IMR-90 (cell line): ENCODE data around the gene RPS16. TPM values are rescaled to one million over a fixed set of nuclear protein-coding genes. Genes with fewer than 3 reads are reported as not detected.

Source experiments
- ATAC-seq: fragments of 200-7000 bp; cut with Tn5 transposase; 2 replicates; pipeline ENCODE4 v1.9.1; 2020; ENCODE audit warnings: low read depth, mild to moderate bottlenecking, moderate library complexity
- BruUV-seq: library from RNA; stranded (reverse); fragments of 400-500 nt; replicated peaks from 2 replicates; lab custom pipeline; 2021; lab: Mats Ljungman, UMichigan
- CTCF ChIA-PET: fragments of 300-600 bp; formaldehyde crosslinking; extraction: SDS; loops from one replicate; lab custom pipeline; 2021; ENCODE audit warnings: antibody characterized with exemption; lab: Yijun Ruan, JAX
- POLR2A ChIA-PET: fragments of 300-600 bp; sonication (Branson Sonifier 250); formaldehyde crosslinking; loops from one replicate; lab custom pipeline; 2022; ENCODE audit warnings: antibody characterized with exemption; ENCODE audit not compliant: unreplicated experiment; lab: Charles Lee
- DNase-seq: peaks from one replicate; pipeline ENCODE4 v3.0.0; 2013
- H2AFZ ChIP-seq: replicated peaks from 2 replicates; pipeline ENCODE3; 2013; ENCODE audit warnings: low read length, mild to moderate bottlenecking; ENCODE audit not compliant: poor library complexity
- H2AK5ac ChIP-seq: 2 replicates; pipeline ENCODE4 v1.6.1; 2013; ENCODE audit warnings: low read depth, low read length, inconsistent platforms
- H2AK9ac ChIP-seq: replicated peaks from 2 replicates; pipeline ENCODE3; 2013; ENCODE audit warnings: mild to moderate bottlenecking, low read depth, low read length, moderate library complexity; ENCODE audit not compliant: poor library complexity
- H2BK120ac ChIP-seq: 2 replicates; pipeline ENCODE4 v1.6.1; 2013; ENCODE audit warnings: low read depth, low read length, inconsistent platforms
- H2BK15ac ChIP-seq: 3 replicates; pipeline ENCODE4 v1.6.1; 2013; ENCODE audit warnings: low read depth, low read length, inconsistent platforms
- H2BK20ac ChIP-seq: 2 replicates; pipeline ENCODE4 v1.6.1; 2013; ENCODE audit warnings: low read depth, mild to moderate bottlenecking, inconsistent platforms, low read length, moderate library complexity
- H2BK5ac ChIP-seq: 2 replicates; pipeline ENCODE4 v1.6.1; 2013; ENCODE audit warnings: mild to moderate bottlenecking, low read depth, low read length, inconsistent platforms; ENCODE audit not compliant: poor library complexity, severe bottlenecking
- H3K14ac ChIP-seq: replicated peaks from 2 replicates; pipeline ENCODE4 v1.6.1; 2013; ENCODE audit warnings: low read depth, low read length, inconsistent platforms
- H3K18ac ChIP-seq: 2 replicates; pipeline ENCODE4 v1.6.1; 2013; ENCODE audit warnings: low read depth, low read length, control low read depth
- H3K23ac ChIP-seq: 2 replicates; pipeline ENCODE4 v1.6.1; 2013; ENCODE audit warnings: low read depth, low read length, inconsistent platforms
- H3K27ac ChIP-seq: 2 replicates; pipeline ENCODE4 v1.5.1; 2013; ENCODE audit warnings: mild to moderate bottlenecking, control low read depth, low read length; ENCODE audit not compliant: insufficient read depth
- H3K27me3 ChIP-seq: 2 replicates; pipeline ENCODE4 v1.6.1; 2013; ENCODE audit warnings: low read length; ENCODE audit not compliant: control insufficient read depth, insufficient read depth
- H3K36me3 ChIP-seq: 2 replicates; pipeline ENCODE4 v1.6.1; 2013; ENCODE audit warnings: low read length, mixed read lengths; ENCODE audit not compliant: control insufficient read depth, insufficient read depth
- H3K4ac ChIP-seq: 2 replicates; pipeline ENCODE4 v1.6.1; 2013; ENCODE audit warnings: low read depth, low read length, inconsistent platforms
- H3K4me1 ChIP-seq: 2 replicates; pipeline ENCODE4 v1.6.1; 2013; ENCODE audit warnings: low read length, mixed read lengths; ENCODE audit not compliant: control insufficient read depth, insufficient read depth
- H3K4me2 ChIP-seq: 2 replicates; pipeline ENCODE4 v1.6.1; 2013; ENCODE audit warnings: low read depth, mild to moderate bottlenecking, control low read depth, low read length, moderate library complexity
- H3K4me3 ChIP-seq: 2 replicates; pipeline ENCODE4 v1.5.1; 2013; ENCODE audit warnings: low read depth, mild to moderate bottlenecking, control low read depth, low read length, moderate library complexity; ENCODE audit not compliant: insufficient read depth
- H3K56ac ChIP-seq: 2 replicates; pipeline ENCODE4 v1.6.1; 2013; ENCODE audit warnings: low read length, inconsistent platforms; ENCODE audit not compliant: insufficient read depth; ENCODE audit errors: extremely low read depth
- H3K79me1 ChIP-seq, 2 experiments: 2 replicates each; pipeline ENCODE4 v1.6.1; 2013; ENCODE audit warnings: low read length in 2 of 2, inconsistent platforms in 1 of 2, low read depth in 1 of 2
- H3K9ac ChIP-seq: 2 replicates; pipeline ENCODE4 v1.6.1; 2013; ENCODE audit warnings: low read depth, low read length, control low read depth
- H3K9me1 ChIP-seq: 2 replicates; pipeline ENCODE4 v1.6.1; 2013; ENCODE audit warnings: low read length, inconsistent platforms; ENCODE audit not compliant: insufficient read depth
- H3K9me3 ChIP-seq: 2 replicates; pipeline ENCODE4 v1.6.1; 2013; ENCODE audit warnings: low read length; ENCODE audit not compliant: control insufficient read depth, insufficient read depth
- H4K20me1 ChIP-seq: 2 replicates; pipeline ENCODE4 v1.6.1; 2013; ENCODE audit warnings: low read length, inconsistent platforms; ENCODE audit not compliant: insufficient read depth
- H4K5ac ChIP-seq: 2 replicates; pipeline ENCODE4 v1.6.1; 2013; ENCODE audit warnings: mild to moderate bottlenecking, low read depth, low read length, control low read depth
- H4K8ac ChIP-seq, 2 experiments: 2 replicates each; pipeline ENCODE4 v1.6.1; 2013; ENCODE audit warnings: low read depth in 2 of 2, low read length in 2 of 2, control low read depth in 1 of 2, inconsistent platforms in 1 of 2
- H4K91ac ChIP-seq: 2 replicates; pipeline ENCODE4 v1.6.1; 2013; ENCODE audit warnings: low read depth, low read length, inconsistent platforms; ENCODE audit not compliant: insufficient read depth
- BHLHE40 ChIP-seq: fragments of 150-350 bp; IDR thresholded peaks from 2 replicates; pipeline ENCODE4 v1.6.1; 2016; ENCODE audit warnings: mild to moderate bottlenecking, low read depth, low read length
- CEBPB ChIP-seq: IDR thresholded peaks from 2 replicates; pipeline ENCODE4 v1.6.1; 2012; ENCODE audit warnings: low read depth, low read length, improper control_type of control experiment
- CHD1 ChIP-seq: IDR thresholded peaks from 2 replicates; pipeline ENCODE4 v1.6.1; 2012; ENCODE audit warnings: low read depth, low read length, improper control_type of control experiment
- CTCF ChIP-seq: conservative IDR thresholded peaks from 2 replicates; pipeline ENCODE4 v1.5.1; 2012; ENCODE audit warnings: mild to moderate bottlenecking, low read depth, low read length, improper control_type of control experiment
- ELK1 ChIP-seq: fragments of 150-350 bp; IDR thresholded peaks from 2 replicates; pipeline ENCODE4 v1.6.1; 2016; ENCODE audit warnings: low read depth, mild to moderate bottlenecking, low read length, moderate library complexity, borderline replicate concordance
- MAZ ChIP-seq: IDR thresholded peaks from 2 replicates; pipeline ENCODE4 v1.6.1; 2012; ENCODE audit warnings: low read depth, mild to moderate bottlenecking, low read length, improper control_type of control experiment, moderate library complexity, borderline replicate concordance
- POLR2A ChIP-seq: IDR thresholded peaks from 2 replicates; pipeline ENCODE4 v1.6.1; 2012; ENCODE audit warnings: mild to moderate bottlenecking, low read depth, low read length
- RCOR1 ChIP-seq: IDR thresholded peaks from 2 replicates; pipeline ENCODE4 v1.6.1; 2012; ENCODE audit warnings: mild to moderate bottlenecking, low read length, improper control_type of control experiment; ENCODE audit not compliant: insufficient replicate concordance
- SMC3 ChIP-seq: fragments of 150-350 bp; IDR thresholded peaks from 2 replicates; pipeline ENCODE4 v1.6.1; 2016; ENCODE audit warnings: low read depth, mild to moderate bottlenecking, antibody characterized with exemption, low read length, moderate library complexity
- USF2 ChIP-seq: fragments of 150-350 bp; IDR thresholded peaks from 2 replicates; pipeline ENCODE4 v1.6.1; 2017; ENCODE audit warnings: mild to moderate bottlenecking, antibody characterized with exemption, low read length, low read depth
- WGBS, 2 experiments: methylation state at CpG; one replicate each; pipeline versions ENCODE4 v1.1.5 to v1.1.7; 2013; ENCODE audit warnings: missing lambda C conversion rate in 2 of 2; ENCODE audit not compliant: insufficient read length in 1 of 2; ENCODE audit errors: extremely low coverage in 2 of 2; 5-methylcytosine and 5-hydroxymethylcytosine counted together
- dilution Hi-C: fragments of 300-500 bp; cut with HindIII; formaldehyde crosslinking; loops from one replicate; pipeline ENCODE4 v1.14.3; 2018; ENCODE audit warnings: low sequenced_read_pairs; ENCODE audit not compliant: unreplicated experiment
- in situ Hi-C: fragments of 300-500 bp; cut with MboI; formaldehyde crosslinking; loops from 3 replicates; pipeline ENCODE4 v1.14.3; 2019; ENCODE audit warnings: low sequenced_read_pairs, inconsistent platforms, mixed read lengths
- intact Hi-C: fragments of 100-400 bp; cut with micrococcal nuclease; formaldehyde crosslinking; loops from 2 replicates; pipeline ENCODE4 v1.10.0; 2022
- polyA plus RNA-seq, 3 experiments: library from polyadenylated mRNA; depleted of rRNA; stranded (reverse); fragments of >200 nt; gene quantifications; 2 replicates each; pipeline ENCODE4 v1.2.3, GENCODE V29; 2012; ENCODE audit warnings: low replicate concordance in 1 of 3
- total RNA-seq: library from RNA; depleted of rRNA; stranded (reverse); fragments of >200 nt; gene quantifications from 2 replicates; pipeline ENCODE4 v1.2.3, GENCODE V29; 2012

The RPS16 gene
- total and polyA plus RNA-seq, 2 of the 4 experiments (the other 2 are of a cell fraction) = 320 to 3,500 TPM

GRCh38 chr19:39385629-39386411 lies 49.9 kb downstream of the RPS16 start:
- H3K36me3 ChIP-seq = peaks cover 71% of the 10 kb centered on the region
- ATAC-seq (no peak), DNase-seq (no peak)
- peaks cover 4% of the 10 kb centered on the region for H4K20me1 ChIP-seq
- no peak overlapping the region for H3K56ac ChIP-seq
- TF ChIP-seq MAZ (no peak), CHD1 (no peak), CEBPB (no peak), BHLHE40 (no peak), USF2 (no peak), SMC3 (no peak), RCOR1 (no peak), POLR2A (no peak), ELK1 (no peak), CTCF (no peak)
- BruUV-seq = no TSS peak
- peaks cover 15% of the 10 kb centered on the region for H3K9me1 ChIP-seq
- H2AFZ ChIP-seq = no peak overlapping the region
- no peak overlapping the region for H2AK5ac ChIP-seq
- no peak overlapping the region for H3K23ac ChIP-seq
- no peak overlapping the region for H3K9ac ChIP-seq
- H2AK9ac ChIP-seq = no peak overlapping the region
- ChIA-PET CTCF (no interaction called here), POLR2A (no interaction called here)
- intact Hi-C loops (no loop called here), in situ Hi-C loops (no loop called here), dilution Hi-C loops (no loop called here)
- no peak overlapping the region for H3K4me3 ChIP-seq
- H2BK5ac ChIP-seq = no peak overlapping the region
- no peaks in the 10 kb centered on the region for H3K9me3 ChIP-seq
- no peak overlapping the region for H3K18ac ChIP-seq
- no peak overlapping the region for H3K4me2 ChIP-seq
- H3K79me1 ChIP-seq = peaks cover 16 to 49% of the 10 kb centered on the region in 2 experiments
- no peak overlapping the region for H3K4ac ChIP-seq
- H4K91ac ChIP-seq = no peak overlapping the region
- H4K5ac ChIP-seq = no peak overlapping the region
- 94% methylated on average over 10 of the region's 20 CpGs; no CpG with 5 or more reads in 1 of the 2 experiments for WGBS, 2 experiments
- no peak overlapping the region for H2BK120ac ChIP-seq
- H2BK20ac ChIP-seq = no peak overlapping the region
- H4K8ac ChIP-seq = no peak overlapping the region
- H3K27me3 ChIP-seq = no peaks in the 10 kb centered on the region
- peaks cover 7% of the 10 kb centered on the region for H3K4me1 ChIP-seq
- no peak overlapping the region for H3K14ac ChIP-seq
- H2BK15ac ChIP-seq = no peak overlapping the region
- H3K27ac ChIP-seq = no peak overlapping the region
